SU-DHL-6 (cell line): ENCODE data around the gene CEP72.

Experiments
- EZH2phosphoT487 ChIP-seq: fragments of 200-600 bp; sonication (generic), shearing (Covaris generic); conservative IDR thresholded peaks from 2 replicates; pipeline ENCODE4 v1.6.1; 2018; ENCODE audit warnings: mild to moderate bottlenecking, antibody characterized with exemption, low read length, moderate library complexity, mixed read lengths
- TF ChIP-seq, protein P1 (sequence below): fragments of 200-600 bp; sonication (generic); IDR thresholded peaks from one replicate; pipeline ENCODE4 v1.5.1; 2017; ENCODE audit warnings: antibody characterized with exemption, mild to moderate bottlenecking, low read length, moderate library complexity; ENCODE audit not compliant: insufficient read depth, poor library complexity, severe bottlenecking

DNA sequence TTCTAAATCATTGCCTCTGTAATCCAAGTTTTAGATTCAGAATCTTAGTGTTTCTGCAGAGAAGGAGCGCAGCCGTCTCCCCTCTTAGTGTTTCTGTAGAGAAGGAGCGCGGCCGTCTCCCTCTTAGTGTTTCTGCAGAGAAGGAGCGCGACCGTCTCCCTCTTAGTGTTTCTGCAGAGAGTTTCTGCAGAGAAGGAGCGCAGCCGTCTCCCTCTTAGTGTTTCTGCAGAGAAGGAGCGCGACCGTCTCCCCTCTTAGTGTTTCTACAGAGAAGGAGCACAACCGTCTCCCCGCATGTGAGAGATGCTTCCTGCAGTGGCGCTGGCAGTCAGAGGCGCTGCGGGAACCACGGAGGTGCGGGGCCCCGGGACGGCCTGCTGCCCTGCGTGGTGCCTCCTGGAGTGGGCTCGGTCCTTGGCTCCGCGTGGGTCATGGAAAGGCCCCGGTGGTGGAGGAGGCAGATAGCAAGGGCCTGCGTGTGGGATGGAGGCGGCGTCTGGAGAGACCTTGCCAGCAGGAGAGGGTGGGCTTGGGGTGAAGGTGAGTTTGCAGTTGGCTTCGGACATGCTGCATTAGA is 10.9 kb downstream of the CEP72 start:
- TF ChIP-seq, protein P1, sequence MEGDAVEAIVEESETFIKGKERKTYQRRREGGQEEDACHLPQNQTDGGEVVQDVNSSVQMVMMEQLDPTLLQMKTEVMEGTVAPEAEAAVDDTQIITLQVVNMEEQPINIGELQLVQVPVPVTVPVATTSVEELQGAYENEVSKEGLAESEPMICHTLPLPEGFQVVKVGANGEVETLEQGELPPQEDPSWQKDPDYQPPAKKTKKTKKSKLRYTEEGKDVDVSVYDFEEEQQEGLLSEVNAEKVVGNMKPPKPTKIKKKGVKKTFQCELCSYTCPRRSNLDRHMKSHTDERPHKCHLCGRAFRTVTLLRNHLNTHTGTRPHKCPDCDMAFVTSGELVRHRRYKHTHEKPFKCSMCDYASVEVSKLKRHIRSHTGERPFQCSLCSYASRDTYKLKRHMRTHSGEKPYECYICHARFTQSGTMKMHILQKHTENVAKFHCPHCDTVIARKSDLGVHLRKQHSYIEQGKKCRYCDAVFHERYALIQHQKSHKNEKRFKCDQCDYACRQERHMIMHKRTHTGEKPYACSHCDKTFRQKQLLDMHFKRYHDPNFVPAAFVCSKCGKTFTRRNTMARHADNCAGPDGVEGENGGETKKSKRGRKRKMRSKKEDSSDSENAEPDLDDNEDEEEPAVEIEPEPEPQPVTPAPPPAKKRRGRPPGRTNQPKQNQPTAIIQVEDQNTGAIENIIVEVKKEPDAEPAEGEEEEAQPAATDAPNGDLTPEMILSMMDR: no peak
- no peak for TF ChIP-seq EZH2phosphoT487
